HEK293T (cell line): ENCODE results near the gene HPCAL1.

Experiments
- ELF4 ChIP-seq: fragments of 450-650 bp; IDR thresholded peaks from 2 replicates; pipeline ENCODE4 v1.6.1; 2017; ENCODE audit warnings: antibody characterized with exemption
- LEF1 ChIP-seq: fragments of 450-650 bp; IDR thresholded peaks from 2 replicates; pipeline ENCODE4 v1.6.1; 2017; ENCODE audit warnings: mild to moderate bottlenecking, borderline replicate concordance

DNA sequence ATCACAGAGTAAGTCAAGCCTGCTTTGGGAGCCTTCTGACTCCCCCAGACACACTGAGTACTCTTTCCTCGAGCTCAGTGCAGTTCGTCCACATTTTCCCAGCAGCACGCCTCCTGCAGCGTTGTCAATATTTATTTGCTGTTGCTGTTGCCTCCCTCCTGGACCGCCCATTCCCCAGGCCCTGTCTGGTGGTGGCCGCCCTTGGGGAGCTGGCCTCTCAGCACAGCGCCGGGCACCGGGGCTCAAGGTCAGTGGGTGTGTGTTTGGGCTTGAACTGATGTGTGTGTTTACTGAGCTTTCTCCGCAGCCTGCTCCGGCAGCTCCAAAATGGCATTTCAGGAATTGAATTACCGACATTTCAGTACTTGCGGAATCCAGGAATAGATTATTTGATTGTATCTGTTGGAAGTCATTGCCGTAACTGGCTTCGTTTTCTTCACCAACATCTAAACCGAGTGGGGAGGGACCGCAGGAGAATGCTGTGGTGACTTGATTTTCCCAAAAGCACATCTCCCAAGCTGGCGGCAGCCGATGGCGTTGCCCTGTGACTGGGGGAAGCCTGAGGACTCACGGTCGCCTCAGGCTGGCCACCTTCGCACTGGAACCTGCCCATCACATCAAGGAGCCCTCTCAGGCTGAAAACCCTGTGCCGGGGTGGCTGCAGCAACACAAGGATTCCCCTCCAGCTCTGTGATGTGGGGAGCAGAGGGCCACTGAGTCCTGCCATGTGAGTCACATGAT is 66.0 kb downstream of the HPCAL1 start:
- TF ChIP-seq ELF4 (no peak), LEF1 (no peak)
